ENCODE data around the gene PIH1D1.

Gene PIH1D1

DNA sequence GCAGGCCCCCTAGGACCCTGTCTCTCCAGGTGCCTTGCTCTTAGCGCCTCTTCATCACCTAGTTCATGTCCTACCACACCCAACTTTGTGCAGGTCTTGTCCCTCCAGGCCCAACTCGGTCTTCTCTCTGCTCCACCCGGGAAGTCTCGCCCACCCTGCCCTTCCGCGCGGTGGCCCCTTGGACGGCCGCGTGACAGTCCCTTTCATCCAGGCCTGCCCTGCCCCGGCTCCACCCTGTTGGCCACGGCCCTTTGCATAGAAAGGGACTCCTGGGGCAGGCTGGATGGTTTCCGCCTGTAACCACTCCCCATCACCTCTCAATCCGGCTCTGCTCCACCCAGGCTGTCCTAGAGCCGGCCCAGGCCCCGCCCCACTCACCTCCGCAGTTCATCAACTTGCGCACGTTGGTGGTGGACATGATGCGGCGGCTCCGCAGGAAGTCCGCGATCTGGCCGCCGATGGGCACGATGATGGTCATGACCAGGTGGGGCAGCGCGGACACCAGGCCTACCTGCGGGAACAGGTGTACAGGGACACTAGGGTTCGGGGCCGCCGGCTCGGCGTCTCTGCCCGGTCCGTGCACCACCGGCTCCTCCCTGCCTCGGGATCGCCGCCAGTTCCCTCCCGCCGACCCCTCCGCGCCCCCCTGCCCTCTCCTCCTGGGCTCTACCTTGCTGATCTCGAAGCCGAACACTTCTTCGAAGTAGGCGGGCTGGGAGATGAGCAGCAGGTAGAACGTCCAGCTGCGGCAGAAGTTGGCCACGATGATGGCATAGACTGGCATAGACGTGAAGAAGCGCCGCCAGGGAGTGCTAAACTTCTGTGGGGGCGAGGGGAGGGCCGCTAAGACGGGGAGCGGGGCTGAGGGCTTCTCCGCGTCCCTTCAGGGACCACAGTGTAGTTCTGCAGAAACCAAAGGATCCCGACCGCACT is 19.2 kb downstream of the PIH1D1 start:
- DNase-seq = no peak

DNA sequence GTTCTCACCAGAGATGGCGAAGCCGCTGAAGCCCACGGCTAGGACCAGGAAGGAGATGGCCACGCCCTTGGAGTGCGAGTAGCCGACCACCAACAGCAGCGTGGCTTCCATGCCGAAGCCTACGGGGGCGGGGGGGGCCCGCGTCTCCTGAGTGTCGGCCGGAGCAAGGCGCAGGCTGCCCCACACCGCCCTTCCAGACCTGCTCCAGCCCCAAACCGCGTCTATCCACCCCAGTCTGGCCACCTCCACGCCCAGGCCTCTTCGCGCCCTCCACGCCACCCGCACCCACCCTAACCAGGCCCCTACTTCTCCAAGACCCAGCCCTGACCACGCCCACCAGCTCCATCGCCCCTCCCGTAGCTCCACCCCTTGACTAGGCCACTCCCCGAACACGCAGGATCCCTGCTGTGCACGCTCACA is 20.3 kb downstream of the PIH1D1 start:
- DNase-seq = no peak

DNA sequence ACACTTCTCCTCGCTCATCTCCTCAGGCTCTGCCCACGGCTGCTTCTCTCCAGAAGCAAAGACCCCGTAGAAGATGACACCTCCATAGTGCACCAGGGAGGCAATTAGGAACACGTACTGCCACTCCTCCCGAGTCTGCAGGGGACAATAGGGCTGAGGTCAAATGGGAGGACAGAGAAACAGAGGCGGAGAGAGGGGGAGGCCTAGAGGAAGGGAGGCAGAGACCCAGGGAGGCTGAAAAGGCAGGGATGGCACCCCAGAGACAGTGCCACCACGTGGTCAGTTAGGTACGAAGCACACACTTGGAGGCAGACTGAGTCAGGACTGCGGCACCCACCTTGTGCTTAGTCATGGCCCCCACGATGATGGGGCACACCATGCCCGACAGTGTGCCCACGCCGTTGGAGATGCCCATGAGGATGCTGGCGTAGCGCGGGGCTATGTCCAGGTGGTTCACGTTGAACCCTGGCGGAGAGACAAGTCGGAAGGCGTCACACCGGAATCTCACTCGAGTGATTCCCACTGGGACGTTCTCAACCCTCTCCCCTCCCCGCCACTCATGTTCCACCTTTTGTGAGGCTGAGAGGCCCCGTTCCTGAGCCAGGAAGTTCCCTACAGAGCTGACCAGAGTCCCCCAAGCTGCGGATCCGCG is 20.8 kb downstream of the PIH1D1 start:
- no peak for DNase-seq

DNA sequence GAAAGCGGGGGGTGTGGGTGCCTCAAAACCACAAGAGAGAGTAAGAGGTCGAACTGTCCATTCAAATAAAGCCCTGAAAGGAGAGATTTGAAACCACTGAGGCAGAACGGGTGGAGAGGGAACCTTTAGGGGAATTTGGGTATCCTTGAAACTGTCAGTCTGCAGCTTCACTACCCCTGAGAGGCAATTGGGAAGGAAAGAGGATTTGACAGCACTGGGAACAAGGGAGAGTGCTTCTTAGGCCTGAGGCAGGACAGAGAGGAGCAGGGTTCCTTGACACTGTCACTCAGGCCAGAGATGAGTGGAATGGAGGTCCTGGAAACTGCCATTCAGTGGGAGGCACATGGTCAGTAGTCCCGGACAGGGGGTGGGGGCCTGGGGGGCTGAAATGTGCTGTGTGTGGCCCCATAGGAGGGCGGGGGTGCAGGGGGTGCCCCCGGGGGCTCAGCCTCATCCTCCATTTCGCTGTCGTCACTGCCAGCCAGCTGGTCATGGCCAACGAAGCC is 21.4 kb downstream of the PIH1D1 start:
- no peak for DNase-seq

DNA sequence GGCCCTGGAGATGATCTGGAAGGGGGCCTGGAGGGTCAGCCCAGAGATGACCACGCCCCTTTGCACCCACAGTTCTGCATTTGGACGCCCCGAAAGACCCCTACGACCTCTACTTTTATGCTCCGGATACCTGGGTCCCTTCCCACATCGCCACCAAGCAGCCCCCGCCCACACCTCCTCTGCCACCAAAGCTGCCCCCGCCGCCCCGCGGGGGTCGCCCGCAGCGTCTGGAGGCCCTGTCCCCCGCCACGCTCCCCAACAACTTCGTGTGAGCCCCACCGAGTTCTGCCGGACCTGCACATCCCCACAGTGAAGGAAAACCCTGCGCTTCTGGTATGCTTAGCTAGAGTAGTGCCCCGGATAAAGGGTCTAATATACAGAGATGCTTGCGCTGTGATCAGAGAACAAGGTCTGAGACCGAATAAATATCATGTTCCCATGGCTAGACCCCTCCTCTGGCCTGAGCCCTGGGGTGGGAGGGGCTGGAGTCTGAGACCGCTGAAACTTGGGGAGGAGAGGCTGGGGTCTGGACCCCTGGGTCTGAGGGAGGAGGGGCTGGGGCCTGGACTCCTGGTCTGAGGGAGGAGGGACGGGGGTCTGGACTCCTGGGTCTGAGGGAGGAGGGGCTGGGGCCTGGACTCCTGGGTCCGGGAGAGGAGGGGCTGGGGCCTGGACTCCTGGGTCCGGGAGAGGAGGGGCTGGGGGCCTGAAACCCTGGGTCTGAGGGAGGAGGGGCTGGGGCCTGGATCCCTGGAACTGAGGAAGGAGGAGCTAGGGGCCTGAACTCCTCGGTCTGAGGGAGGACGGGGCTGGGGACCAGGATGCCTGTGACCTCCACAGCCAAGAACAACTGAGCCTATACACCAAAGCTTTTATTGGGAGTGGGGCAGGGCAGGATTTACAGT is 22.8 kb downstream of the PIH1D1 start:
- DNase-seq = no peak

DNA sequence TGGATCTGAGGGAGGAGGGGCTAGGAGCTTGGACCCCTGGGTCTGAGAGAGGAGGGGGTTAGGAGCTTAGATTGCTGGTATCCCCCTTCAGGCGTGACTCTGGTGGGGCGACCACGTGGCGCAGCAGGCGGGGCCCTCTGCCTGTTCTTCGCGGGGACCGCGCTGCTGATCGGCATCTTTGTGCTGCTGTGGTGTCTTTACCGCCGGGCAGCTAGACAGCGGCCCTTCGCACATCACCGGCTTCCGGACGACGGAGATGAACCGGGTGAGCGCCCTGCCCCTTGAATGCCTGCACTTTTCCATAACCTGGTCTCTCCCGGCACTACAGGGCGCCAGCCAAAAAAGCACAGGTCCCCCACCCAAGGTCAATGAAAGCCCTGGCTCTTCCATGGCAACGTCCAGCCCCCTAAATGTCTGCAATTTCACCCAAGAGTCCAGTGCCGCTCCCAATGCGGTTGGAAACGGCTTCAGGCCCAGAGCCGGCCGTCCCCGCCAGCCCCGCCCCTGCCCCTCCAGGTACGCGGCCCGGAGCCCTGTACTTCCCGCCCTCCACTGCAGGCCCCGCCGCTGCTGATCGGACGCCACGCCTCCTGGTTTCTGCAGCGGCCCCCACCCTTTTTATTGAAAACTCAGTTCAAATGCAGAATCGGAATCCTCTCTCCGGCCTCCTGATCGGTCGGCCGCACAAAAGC is 23.6 kb downstream of the PIH1D1 start:
- peak; percentile 61 for DNase-seq

DNA sequence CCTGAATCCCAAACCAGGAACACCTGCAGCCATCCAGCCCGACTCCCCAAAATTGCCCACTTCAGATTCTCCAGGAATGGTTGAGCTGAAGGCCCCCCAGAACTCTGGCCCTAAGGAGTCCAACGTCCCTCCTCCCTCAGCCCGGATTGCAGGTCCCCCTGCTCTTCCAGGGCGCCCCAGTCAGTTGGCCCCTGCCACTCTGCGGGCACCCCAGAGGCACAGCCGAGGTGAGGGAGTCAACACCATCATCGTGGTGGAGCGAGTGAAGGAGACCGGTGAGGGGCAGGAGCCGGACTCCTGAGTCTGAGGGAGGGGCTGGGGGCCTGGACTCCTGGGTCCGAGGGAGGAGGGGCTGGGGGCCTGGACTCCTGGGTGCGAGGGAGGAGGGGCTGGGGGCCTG is 24.3 kb downstream of the PIH1D1 start:
- no peak for DNase-seq

DNA sequence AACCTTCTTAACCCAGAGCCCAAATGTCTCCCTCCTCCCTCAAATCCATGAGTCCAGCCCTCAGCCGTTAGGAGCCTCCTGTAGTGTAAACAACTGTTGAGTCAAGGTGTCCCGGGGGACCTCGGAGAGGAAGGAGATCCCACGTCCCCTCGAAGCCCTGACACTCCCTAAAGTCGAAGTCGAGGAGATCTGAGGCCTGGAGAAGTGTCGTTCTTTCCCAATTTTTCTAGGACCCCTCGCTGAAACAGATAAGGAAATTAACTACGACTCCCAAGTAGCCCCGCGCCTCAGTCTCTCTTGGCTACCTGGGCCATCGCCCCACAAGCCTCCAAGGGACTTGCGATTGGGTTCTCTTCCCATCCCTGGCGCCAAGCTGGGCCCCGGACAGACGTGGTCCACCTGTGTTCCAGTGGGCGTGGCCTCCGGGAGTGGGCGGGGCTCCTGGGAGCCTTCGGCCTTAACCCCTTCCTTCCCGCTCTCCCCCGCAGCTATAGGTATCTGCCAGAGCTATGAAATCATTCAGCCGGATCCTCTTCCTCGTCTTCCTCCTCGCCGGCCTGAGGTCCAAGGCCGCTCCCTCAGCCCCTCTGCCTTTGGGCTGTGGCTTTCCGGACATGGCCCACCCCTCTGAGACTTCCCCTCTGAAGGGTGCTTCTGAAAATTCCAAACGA is 25.6 kb downstream of the PIH1D1 start:
- peak; percentile 85 for DNase-seq

DNA sequence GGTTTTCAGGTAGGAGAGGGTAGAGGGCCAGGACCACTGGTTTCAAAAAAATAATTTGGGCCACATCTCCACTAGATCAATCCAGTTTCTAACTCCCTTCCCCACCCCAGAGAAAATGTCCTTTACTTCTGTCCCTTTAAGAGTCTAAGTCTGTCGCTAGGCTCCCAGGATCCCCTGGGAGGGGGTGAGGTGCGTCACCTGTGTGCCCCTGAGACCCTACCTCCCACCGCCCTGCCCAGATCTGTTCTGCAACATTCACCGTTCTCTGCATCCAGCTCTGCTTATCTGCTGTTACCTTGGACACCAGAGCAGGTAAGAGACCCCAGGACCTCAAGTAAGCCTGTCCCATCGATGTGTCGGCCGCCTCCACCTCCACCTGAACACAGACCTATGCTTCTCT is 26.4 kb downstream of the PIH1D1 start, which contains the start of gene GFY:
GFY (plus strand) TSS at position 211 of the 400 bp plus-strand sequence. CDS start 1,043 bp downstream, outside the sequence.
- DNase-seq = no peak

DNA sequence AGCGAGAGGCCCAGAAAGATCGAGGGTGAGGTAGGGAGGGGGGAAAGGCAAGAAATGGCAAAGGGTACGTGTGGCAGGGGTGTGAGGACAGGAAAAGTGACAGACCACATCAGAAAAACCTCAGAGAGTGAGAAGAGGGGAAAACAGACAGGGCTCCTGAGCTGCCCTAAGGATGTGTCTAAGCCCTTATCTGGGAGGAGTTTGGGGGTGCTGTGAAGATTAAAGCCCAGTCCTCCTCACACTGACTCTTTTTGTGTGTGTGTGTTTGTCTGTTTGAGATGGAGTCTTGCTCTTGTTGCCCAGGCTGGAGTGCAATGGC is 27.7 kb downstream of the PIH1D1 start:
- no peak for DNase-seq

DNA sequence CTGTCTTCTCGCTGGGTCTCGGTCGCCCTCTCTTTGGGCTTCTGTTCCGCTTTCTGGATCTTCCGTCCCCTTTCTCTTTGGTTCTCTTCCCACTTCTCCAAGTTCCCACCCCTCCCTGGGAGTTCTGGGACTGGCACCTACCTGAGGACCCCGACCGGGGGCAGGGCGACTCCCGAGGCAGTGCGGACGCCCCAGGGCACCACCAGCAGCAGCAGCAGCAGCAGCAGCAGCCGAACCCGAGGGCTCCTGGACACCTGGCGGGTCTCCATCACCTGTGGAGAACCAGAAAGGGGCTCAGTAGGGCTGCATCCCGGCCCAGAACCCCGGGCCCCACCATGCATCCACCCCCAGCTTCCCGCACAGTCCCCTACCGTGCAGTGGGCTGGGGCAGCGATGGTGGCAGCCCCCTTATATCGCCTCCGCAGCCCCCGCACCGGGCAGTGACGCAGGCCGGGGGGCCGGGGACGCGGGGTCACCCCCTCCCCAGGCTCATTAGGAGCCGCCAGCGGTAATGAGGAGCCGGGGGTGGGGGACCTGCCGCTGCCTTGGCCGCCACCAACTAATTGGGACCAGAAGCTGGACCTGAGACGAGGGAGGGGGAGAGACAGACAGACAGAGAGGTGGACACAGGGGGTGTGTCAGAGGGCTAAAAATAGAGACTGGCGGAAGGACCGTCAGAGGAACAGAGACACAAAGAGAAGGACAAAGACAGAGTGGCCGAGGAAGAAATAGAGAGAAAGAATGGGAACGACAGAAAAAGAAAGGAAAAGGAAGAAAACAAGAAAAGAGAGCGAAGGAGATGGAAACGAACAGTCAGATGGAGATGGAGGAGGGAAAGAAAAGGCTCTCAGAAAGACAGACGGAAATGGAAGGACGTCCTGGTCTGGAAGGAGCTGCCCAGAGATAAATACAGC is 28.3 kb downstream of the PIH1D1 start, which contains the start of gene PTH2:
PTH2 (minus strand) TSS at position 371 of the 914 bp plus-strand sequence; CDS start at position 269, 102 bp downstream.
- DNase-seq = no peak

DNA sequence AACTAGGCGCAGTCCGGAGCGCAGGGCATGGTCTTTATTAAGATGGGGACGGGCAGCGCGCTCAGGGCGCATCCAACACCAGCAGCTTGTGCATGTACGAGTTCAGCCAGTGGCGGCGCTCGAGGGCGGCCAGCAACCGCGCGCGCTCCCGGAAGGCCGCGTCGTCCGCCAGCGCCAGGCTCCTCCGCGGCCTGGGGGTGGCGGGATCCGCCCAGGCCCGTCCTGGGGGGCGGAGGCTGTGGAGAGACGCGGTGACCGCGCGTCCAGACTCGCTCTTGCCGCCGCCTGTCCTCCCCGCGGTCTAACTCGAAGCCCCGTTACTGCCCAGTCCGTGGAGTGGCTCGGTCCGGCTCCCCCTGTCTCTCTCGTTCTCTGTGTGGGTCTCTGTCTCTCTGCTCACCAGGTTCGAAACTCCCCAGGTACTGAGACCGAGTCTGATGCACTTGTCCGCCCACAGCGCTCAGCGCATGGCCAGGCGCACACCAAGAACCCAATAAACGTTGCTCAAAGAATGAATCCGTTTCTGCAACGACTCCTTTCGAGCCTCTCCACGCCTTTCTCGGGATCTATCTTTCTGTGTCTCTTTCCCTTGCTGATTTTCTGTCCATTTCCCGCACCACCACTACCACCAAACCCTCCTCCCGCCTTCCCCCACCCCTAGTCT is 29.1 kb downstream of the PIH1D1 start:
- DNase-seq = no peak

DNA sequence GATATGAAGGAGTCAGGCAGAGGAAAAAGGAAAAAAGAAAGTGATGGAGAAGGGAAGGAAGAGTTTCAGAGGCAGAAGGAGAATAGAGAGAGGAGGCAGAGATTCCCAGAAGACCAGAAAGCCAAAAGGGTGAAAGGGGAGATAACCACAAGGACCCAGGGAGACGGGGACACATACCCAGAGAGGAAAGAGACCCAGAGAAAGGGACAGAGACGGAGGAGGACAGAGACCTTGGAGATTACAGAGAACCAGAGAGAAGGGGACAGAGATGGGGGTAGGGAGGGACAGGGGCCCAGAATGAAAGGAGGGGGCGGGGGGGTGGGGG is 29.8 kb downstream of the PIH1D1 start:
- no peak for DNase-seq

DNA sequence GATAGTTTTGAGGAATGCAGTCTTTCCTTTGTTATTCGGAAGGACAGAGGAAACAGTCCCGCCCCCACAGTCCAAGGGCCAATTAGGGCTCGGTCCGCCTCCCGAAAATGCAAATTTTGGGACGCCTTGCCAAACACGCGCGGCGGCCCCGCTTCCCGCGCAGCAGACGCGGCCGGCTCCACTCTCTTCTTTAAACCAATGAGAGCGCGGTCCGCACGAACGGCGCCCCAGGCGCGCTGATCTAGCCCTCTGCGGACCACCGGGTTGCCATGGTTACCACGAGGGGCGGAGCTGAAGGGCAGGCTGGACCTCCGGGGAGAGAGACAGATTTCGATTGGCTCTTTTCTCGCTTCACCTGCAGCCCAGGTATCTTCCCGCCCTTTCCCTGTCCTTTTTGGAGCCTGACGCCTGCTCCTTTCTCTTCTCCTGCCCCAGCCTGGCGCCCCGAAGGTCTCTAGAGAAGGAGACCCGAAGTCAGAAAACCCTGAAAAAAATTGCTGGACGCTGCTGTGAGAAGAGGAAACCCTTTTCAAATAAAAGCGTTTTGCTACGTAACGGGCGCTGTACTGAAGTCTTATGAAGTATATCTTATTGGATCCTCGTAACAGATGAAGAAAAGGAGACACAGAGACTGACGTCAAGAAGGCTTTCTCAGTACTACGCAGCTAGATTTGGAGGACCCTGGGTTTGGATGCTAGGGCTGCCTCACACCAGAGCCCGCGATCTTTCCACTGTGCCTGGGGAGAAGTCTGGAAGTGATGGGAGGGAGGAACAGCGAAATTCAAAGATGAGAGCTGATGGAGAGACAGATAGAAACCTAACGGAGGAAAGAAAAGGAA is 30.4 kb downstream of the PIH1D1 start:
- DNase-seq = no peak

DNA sequence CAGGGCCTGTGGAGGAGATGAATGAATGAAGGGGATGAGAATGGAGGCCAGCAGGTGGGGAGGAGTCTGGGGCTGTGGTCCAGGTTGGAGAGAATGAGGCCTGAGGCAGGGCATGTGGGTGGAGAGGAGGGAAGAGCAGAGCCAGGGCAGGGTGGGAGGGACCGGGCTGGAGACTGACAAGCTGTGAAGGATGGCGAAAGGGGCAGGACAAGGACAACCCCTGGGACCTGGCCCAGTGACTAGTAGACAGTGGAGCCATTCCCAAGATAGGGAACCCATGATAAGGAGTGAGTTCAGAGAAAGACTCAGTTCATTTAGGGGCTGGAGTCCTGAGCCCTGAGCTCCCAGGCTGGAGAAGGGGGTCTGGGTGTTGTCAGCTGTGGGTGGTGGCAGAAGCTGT is 31.4 kb downstream of the PIH1D1 start:
- no peak for DNase-seq

DNA sequence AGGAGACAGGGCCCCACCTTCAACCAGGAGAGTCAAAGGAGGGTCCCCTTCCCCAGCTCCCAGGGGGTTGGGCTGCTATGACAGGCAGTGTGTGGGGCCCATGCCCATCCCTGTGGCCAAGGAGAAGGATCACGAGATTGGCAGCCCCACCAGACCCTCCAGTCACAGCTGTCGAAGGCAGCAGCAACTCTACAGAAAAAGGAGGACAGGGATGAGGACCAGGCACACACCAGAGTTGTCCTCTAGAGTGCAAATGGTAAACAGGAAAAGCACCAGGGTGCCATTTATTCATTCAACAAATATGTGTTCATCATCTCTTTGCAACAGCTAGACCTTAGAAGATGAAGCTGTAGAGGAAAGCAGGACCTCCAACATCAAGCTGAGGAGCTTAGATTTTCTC is 32.4 kb downstream of the PIH1D1 start:
- no peak for DNase-seq

DNA sequence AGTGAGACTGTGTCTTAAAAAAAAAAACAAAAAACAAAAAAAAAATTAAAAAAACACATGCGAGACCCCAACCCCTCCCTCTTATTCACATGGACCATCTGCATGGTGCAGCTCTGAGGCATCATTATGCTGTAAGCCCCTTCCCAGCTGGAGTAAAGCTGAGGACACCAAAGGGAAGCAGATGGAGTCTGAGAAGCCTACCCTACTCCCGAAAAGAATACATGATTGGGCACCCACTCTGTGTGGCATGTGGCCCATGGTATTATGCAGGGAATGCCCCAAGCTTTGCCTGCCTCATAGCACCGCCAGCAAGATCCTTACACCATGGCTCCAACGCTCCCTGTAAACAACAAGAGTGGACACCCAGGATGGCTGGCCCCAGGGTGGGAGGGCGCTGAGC is 33.1 kb downstream of the PIH1D1 start:
- DNase-seq = no peak

DNA sequence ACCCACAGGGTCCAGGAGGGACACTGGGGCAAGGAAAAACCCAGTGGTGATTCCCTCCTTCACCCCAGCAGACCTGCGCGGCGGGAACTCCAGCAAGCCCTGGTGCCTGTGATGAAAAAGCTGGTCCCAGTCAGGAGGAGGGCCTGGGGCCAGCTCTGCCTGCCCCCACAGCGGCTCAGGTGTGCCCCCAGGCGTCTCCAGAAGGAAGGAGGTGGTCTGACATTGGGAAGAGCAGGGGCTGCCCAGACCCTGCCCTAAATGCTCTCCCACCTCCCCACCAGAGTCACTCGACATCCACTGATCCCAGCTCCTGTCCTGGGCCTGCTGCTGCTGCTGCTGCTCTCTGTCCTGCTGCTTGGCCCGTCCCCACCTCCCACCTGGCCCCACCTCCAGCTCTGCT is 34.5 kb downstream of the PIH1D1 start:
- no peak for DNase-seq

DNA sequence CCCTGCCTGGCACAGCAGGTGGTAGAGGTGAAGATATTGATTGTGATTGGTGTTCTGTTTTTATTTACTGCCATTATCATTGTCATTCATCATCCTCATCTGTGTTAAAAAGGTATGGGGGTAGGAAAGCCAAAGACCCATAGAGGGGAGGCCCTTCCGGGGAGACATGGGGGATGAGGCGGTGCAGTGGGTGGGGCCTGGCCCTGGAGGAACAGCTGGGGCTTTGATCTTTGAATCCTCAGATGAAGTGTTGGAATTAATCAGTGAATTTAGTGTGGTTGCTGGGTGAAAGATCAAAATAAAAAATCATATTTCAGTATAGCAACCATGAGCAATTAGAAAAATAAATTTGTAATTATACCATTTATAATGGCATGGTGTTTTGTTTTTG is 35.8 kb downstream of the PIH1D1 start:
- DNase-seq = no peak
